K562 treated with DMSO at 1 percent for 12 hours (cell line): ENCODE results near the gene PLPPR2. TPM values are rescaled to one million over a fixed set of nuclear protein-coding genes. Genes with fewer than 3 reads are reported as not detected.

Experiments
- total RNA-seq: library from RNA; unstranded; fragments of 300-600 nt; gene quantifications from 2 replicates; pipeline ENCODE4 v1.2.3, GENCODE V29; 2022; ENCODE audit not compliant: insufficient read depth

PLPPR2 gene, protein sequence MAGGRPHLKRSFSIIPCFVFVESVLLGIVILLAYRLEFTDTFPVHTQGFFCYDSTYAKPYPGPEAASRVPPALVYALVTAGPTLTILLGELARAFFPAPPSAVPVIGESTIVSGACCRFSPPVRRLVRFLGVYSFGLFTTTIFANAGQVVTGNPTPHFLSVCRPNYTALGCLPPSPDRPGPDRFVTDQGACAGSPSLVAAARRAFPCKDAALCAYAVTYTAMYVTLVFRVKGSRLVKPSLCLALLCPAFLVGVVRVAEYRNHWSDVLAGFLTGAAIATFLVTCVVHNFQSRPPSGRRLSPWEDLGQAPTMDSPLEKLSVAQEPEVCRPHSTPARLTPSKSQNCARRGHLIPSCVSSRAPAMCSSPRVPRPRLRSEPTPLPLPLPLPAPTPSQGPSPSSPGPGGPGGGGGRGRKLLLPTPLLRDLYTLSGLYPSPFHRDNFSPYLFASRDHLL
- total RNA-seq = 23.2 and 37.6 TPM in 2 replicates

DNA sequence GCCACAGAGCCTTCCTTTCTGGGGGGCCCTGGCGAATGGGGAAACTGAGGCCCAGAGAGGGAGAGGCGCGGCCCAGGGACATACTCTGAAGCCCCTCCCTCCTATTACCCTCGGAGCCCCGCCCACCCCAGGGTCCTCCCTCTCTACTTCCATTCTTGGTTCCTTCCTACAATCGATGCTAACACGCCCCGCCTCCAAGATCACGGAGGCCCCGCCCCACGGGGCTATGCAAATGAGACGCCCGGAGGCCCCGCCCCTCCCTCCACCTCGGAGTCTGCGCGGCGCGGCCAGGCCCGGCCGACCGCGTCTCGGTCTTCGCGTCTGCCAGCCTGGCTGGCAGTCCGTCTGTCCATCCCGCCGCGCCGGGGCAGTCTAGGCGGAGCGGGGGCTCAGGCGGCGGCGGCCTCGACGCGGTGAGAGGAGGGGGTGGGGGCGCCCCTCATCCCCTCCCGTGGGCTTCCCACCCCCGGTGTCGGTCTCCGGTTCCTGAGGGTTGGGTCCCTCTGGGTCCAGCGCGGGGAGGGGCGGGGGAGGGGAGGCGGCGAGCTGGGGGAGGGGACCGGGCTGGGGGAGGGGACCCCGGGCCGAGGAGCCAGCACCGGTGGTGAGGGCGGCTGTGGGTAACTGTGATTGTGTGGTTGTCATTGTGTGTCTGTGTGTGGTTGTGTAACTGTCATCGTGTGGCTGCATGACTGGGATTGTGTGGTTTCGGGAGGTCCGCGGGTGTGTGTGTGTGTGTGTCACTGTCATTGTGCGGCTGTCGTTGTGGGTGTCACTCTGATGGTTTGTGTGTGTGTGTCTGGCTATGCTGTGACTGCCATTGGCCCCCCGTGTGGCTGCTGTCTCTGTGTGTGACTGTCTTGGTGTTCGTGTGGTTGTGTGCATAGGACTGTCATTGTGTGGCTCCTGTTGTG, at the start of gene PLPPR2:
Gene PLPPR2 (plus strand): TSS at position 273 of the 914 bp plus-strand sequence. CDS start 2,242 bp downstream, outside the sequence.

DNA sequence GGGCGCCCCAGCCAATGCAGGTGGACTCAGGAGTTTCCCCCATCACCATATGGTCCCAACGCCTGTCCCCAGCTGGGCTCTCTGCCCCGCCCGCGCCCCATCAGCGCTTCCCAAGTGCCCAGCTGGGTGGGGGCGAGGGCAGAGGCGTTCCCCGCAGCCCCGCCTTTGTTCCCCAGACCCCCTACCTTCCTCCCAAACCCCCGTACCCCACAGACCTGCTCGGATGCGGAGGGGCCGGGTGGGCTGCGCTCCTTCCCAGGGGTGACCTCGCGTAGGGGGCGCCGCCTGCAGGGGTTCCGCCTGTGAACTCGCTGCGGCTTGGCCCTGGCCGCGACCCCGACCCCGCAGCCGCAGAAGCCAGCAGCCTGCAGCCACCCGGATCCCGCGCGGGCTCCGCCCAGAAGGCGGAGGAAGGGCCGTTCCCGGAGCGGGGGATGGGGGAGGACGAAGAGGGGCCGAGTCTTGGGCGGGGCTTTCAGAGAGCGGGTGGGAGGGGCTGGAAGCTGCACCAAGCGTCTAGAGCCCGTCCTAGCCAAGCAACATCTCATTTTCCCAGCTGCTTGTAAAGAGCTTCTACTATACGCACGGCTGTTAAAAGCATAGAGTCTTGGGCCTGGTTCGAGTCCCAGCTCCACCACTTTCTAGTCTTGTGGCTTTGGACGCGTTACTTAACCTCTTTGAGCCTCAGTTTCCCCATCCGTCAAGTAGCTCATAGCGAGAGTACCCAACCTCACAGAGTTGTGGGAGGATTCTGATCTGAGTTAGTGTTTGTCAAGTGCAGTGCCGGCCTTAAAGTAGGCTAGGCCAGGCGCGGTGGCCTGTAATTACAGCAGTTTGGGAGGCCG, 15.8 kb upstream of the PLPPR2 start, which contains the start of gene RAB3D:
Gene RAB3D (minus strand): TSS at position 404 of the 845 bp plus-strand sequence. CDS start 2,258 bp downstream, outside the sequence.

DNA sequence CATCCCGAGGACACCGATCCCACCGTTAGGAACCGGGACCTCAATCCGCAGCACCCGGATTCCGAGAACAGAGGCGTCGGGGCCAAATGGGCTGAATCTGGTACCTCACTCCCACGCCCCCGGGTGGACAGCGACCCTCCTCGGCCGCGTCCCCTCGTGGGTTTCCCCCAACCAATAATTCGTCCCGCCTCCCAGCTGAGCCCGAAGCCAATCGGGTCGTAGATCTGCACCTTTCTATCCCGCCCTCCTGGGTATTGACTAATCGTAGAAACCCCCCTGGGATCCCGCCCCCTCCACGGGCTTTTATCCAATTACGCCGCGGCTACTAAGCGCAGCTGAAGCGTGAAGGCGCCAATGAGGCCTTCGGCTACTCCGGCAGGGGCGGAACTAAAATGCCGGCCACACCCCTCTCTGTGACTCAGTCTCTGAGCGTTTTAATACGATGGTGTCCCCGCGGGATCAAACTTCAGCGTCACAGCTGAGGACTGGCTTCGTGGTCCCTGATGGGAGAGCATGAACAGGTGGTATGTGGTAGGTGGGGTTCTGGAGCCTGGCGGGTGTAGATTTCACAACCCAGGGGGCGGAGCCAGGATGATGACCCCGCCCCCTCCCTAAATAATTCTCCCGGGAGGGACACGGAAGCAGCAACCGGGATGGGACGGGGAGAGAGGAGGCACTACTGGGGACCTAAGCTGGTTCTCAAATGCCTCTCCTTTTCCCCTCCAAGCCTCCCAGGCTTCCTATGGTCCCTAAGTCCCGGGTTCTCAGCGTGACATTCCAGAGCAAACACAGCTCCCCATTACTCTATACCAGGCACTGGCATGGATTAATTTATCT, 8.9 kb upstream of the PLPPR2 start, which contains the start of the genes CCDC159 and TMEM205:
Gene CCDC159 (plus strand): TSS at position 416 of the 837 bp plus-strand sequence. CDS start 88 bp downstream, at position 504.
Gene TMEM205 (minus strand): TSS at position 165 of the 837 bp plus-strand sequence. CDS start 649 bp downstream, outside the sequence.

GRCh38 chr19:11374433-11375142, 19.4 kb downstream of the PLPPR2 start, which contains the start of gene SWSAP1:
TSS of gene SWSAP1 (plus strand) at chr19:11374666. CDS start at chr19:11374681, 15 bp downstream.

Other genes starting within 250 kb of the PLPPR2 start
- gene SPC24, start 199.7 kb upstream of the PLPPR2 start, total RNA-seq = 32.5 and 40.5 TPM in 2 replicates
- 14.5 and 56.0 TPM in 2 replicates for gene KANK2, start 157.9 kb upstream of the PLPPR2 start, total RNA-seq
- not detected in 2 replicates for gene ANGPTL8, start 115.8 kb upstream of the PLPPR2 start, total RNA-seq
- gene DOCK6, start 92.9 kb upstream of the PLPPR2 start, total RNA-seq = 5.7 and 22.5 TPM in 2 replicates
- gene TSPAN16, start 59.3 kb upstream of the PLPPR2 start, total RNA-seq = not detected in 2 replicates
- gene RAB3D, start 15.8 kb upstream of the PLPPR2 start, total RNA-seq = 2.0 and 5.5 TPM in 2 replicates
- 63.8 and 74.8 TPM in 2 replicates for gene TMEM205, start 9.2 kb upstream of the PLPPR2 start, total RNA-seq
- gene CCDC159, start 8.9 kb upstream of the PLPPR2 start, total RNA-seq = 8.4 and 20.3 TPM in 2 replicates
- gene SWSAP1, start 19.2 kb downstream of the PLPPR2 start, total RNA-seq = 4.0 and 4.5 TPM in 2 replicates
- 11.9 and 13.5 TPM in 2 replicates for gene EPOR, start 28.9 kb downstream of the PLPPR2 start, total RNA-seq
- gene RGL3, start 63.9 kb downstream of the PLPPR2 start, total RNA-seq = 1.3 and 2.0 TPM in 2 replicates
- 1.1 TPM in 1 of 2 replicates, not detected in the other for gene ODAD3, start 79.7 kb downstream of the PLPPR2 start, total RNA-seq
- gene PRKCSH, start 80.2 kb downstream of the PLPPR2 start, total RNA-seq = 269 and 367 TPM in 2 replicates
- not detected in 2 replicates for gene ELAVL3, start 125.6 kb downstream of the PLPPR2 start, total RNA-seq
- 9.0 and 9.8 TPM in 2 replicates for gene ZNF653, start 150.4 kb downstream of the PLPPR2 start, total RNA-seq
- 43.6 and 45.8 TPM in 2 replicates for gene ECSIT, start 173.7 kb downstream of the PLPPR2 start, total RNA-seq
- gene CNN1, start 183.4 kb downstream of the PLPPR2 start, total RNA-seq = 2.0 and 5.0 TPM in 2 replicates
- gene ELOF1, start 203.8 kb downstream of the PLPPR2 start, total RNA-seq = 115 and 131 TPM in 2 replicates
- 34.2 and 38.6 TPM in 2 replicates for gene ACP5, start 222.2 kb downstream of the PLPPR2 start, total RNA-seq
- 5.6 and 10.2 TPM in 2 replicates for gene ZNF627, start 242.1 kb downstream of the PLPPR2 start, total RNA-seq